Measurements from ENCODE around the gene SEPTIN10.
"Not testable (repeated sequence)": the region's sequence is repeated elsewhere in the genome, so short reads cannot be mapped to it uniquely, and the experiment has no call there.

The SEPTIN10 gene

DNA sequence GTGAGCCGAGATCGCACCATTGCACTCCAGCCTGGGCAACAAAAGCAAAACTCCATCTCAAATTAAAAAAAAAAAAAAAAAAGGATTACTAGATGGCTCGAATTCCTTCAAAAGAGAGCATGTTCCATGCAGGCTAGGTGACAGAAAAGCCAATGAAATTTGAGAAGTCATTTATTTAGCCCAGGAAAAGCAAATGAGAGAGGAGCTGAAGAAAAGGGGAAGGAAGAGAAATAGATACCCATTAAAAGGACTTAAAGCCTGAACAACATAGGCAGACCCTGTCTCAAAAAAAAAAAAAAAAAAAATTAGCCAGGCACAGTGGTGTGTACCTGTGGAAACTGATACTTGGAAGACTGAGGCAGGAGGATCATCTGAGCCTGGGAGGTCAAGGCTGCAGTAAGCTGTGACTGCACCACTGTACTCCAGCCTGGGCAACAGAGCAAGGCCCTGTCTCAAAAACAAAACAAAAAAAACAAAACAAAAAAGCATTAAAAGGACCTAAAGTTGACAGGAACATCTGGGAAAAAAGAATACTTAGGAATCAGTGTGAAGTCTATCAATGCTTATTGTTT, 11.1 kb downstream of the SEPTIN10 start:
- DNase-seq (ENCODE audit: low spot score): no peak

DNA sequence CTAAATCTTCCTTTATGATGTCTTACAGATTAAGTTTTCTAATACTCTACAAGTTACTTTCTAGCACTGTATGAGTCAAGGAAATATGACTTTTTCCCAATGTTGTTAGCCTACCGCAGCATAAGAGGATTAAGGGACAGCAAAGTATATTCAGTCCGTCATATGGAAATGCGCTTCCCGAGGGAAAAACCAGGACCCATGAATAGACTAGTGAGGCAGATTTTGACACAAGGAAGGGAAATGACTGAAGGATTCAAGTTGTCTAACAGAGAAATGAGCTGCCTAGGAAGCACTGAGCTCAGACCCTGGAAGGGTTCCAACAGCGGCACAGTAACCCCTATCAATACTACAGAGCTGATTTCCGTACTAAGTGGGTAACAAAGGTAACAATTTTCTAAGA, 12.0 kb downstream of the SEPTIN10 start:
- peak; percentile 40 for DNase-seq (ENCODE audit: low spot score)

- no peak for DNase-seq (ENCODE audit: low spot score)
Observed at GRCh38 chr2:109597283-109597682, 16.5 kb downstream of the SEPTIN10 start.

- DNase-seq (ENCODE audit: low spot score): no peak
Observed at GRCh38 chr2:109595644-109596043, 18.1 kb downstream of the SEPTIN10 start.

- DNase-seq (ENCODE audit: low spot score): peak; percentile 80
Observed at GRCh38 chr2:109594246-109594885, 19.4 kb downstream of the SEPTIN10 start.

- no peak for DNase-seq (ENCODE audit: low spot score)
Observed at GRCh38 chr2:109592905-109593304, 20.9 kb downstream of the SEPTIN10 start.

- DNase-seq (ENCODE audit: low spot score): no peak
Observed at GRCh38 chr2:109591206-109591605, 22.6 kb downstream of the SEPTIN10 start.

DNA sequence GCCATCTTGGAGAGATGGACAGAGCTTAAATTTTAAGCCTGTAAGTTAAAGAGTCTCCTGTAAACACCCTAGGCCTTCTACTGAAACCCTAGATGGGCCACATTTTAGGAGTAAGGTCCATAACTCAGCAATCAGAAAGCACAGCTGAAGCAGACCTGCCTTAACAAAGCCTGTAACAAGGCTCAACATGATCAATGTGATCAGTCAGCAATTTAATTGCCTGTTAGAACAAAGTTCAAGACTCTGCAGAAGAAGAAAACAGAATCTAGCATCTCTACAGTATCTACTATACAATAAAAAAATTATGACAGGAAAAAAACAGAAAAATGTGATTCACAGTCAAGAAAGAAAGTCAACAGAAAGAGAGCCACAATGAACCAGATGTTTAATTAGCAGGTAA, 27.1 kb downstream of the SEPTIN10 start:
- DNase-seq (ENCODE audit: low spot score): no peak

- no peak for DNase-seq (ENCODE audit: low spot score)
Observed at GRCh38 chr2:109582928-109583895, 30.6 kb downstream of the SEPTIN10 start.

DNA sequence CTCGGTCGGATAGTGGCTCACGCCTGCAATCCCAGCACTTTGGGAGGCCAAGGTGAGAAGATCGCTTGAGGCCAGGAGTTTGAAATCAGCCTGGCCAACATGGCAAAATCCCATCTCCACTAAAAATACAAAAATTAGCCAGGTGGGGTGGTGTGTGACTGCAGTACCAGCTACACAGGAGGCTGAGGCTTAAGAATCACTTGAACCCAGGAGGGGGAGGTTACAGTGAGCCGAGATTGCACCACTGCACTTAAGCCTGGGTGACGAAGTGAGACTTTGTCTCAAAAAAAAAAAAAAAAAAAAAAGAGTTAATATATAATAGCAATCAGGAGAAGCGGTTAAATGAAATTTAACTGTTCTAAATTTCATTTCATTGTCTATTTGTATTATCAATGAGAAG, 36.1 kb downstream of the SEPTIN10 start:
- DNase-seq (ENCODE audit: low spot score): not testable (repeated sequence)

DNA sequence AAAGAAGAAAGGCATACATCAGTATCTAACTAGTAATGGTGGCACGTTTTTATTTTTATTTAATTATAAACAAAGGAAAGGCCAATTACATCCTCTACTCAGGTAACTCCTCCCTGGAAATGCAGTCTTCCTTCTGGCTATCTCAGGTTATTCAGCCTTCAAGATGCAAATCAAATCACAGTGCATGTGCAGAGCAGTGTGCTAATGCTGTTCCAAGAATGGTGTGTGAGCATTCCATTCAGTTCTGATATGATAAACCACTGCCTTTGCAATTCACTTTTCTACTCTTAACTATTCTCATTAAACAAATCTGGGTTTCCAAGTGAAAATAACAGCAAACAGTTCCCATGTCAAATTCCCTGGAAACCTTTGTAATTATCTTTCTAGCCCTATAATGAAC, 38.4 kb downstream of the SEPTIN10 start:
- no peak for DNase-seq (ENCODE audit: low spot score)

DNA sequence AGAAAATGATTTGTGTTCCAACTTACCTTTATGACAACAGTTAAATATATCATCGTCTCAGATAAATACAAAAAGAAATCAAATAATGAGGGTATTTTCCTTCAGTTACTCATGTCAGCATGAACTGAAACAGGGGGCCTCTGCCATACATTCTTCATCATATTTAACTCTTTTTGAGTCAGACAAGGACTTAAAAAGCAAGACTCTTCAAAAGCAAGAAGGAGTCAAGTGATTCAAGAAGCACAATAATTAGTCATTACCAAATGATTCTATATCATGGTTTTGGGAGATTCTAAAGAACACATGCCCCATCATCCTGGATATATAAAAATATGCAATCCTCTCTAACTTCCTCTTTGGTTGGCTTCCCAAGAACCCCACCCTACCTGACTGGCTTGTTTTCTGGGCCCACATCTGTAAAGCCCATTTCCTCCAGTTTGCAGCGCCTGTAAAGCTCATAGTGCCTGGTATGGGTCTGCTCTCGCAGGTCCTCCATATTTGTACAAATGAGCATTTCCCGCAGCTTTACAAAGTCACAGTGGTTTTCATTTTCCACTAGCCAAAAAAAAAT, 49.7 kb downstream of the SEPTIN10 start:
- DNase-seq (ENCODE audit: low spot score): no peak

- no peak for DNase-seq (ENCODE audit: low spot score)
Observed at GRCh38 chr2:109563288-109563687, 50.5 kb downstream of the SEPTIN10 start.

DNA sequence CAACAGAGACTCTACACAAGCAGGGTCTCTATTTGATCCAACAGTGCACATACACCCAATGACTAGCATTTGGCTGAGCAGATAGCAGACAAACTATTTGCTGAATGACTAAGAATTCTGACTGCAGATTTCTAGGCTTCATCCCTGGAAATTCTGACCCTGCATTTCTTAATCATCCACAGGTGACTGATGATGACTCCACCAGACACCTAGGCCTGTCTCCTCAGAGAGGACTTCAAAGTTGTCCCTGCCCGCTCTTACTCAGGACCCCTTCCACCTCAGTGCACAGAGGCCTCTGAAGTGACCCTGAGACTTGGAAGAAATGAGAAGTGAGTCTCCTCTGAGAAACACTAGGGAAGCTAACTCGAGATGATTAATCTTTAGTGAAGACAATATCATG, 51.3 kb downstream of the SEPTIN10 start:
- DNase-seq (ENCODE audit: low spot score): no peak

DNA sequence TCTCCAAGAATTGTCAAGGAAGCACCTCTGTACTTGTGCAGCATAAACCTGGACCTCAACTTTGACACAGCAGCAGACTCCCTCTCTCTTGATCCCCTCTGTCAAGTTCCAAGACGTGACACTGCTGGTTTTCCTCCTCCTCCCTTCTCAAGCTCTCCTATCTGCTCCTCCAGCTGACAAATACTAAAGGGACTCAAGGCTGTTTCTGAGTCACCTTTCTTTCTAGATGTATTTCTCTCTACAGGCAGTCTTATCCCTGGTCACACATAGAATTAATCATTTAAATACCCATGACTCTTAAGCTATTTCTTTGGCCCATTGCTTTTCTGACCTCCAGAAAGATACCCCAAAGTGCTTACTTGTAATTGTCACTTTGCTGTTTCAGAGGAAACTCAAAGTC, 53.5 kb downstream of the SEPTIN10 start:
- no peak for DNase-seq (ENCODE audit: low spot score)

DNA sequence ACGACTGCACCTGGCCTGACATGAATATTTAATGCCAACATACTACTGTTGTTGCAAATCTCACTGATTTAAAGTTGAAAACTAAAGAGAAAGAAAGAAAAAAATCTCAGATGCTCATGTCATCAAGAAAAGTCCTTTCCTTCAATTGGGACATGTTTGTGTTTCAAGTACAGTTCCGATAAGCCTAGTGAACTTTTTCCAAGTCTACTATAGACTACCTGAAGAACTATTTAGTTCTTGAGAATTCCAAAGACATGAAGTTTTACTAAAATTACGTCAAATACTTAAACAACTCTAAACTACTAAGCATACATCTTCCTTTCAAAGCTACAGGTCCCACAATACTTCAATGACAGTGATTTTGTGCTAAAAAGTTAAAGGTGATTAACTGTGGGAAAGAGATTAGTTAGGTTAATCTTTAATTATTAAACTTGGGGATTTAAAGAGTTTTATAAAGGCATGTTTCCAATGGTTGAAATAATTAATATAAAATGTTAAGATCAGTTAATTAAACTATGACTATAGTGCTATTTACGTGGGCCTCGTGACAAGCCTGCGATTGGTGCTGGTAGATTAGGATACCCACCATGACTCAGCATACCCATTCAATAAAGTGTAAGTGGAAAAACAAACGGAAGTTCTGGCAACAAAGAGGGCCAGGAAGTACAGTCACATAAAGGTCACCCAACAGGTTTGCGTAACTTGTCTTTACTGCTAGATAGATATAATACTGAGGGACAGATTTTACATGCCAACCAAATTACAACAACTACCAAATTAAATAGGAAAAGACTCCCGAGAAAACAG, 55.5 kb downstream of the SEPTIN10 start:
- no peak for DNase-seq (ENCODE audit: low spot score)

GRCh38 chr2:109557309-109557708, 56.5 kb downstream of the SEPTIN10 start:
- DNase-seq (ENCODE audit: low spot score): no peak

DNA sequence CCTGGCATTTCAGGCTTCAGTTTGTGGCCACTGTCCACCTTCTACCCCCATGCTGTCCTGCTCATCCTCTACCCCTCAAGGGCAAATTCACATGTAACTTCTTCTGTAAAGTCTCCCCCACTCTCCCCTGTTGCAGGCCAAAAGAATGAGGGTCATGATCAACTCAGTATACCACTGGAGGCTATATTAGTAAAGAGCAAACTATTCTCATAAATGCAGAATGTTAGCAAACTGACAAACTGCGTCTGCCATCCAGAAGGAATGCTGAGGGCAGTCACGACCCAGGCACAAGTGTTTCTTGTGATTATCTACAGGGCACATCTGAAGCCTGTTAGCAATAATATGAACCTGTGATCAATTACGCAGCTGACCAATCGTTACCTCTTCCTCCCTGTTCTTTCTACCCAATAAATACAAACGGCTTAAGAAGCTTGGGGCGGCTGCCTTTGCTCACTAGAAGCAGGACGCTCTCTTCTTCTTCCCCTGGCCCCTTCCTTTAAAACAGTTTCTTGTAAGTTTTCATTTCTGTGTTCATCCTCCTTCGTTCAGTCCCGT, 58.3 kb downstream of the SEPTIN10 start:
- DNase-seq (ENCODE audit: low spot score): no peak

- no peak for DNase-seq (ENCODE audit: low spot score)
Observed at GRCh38 chr2:109554758-109555157, 59.0 kb downstream of the SEPTIN10 start.

DNA sequence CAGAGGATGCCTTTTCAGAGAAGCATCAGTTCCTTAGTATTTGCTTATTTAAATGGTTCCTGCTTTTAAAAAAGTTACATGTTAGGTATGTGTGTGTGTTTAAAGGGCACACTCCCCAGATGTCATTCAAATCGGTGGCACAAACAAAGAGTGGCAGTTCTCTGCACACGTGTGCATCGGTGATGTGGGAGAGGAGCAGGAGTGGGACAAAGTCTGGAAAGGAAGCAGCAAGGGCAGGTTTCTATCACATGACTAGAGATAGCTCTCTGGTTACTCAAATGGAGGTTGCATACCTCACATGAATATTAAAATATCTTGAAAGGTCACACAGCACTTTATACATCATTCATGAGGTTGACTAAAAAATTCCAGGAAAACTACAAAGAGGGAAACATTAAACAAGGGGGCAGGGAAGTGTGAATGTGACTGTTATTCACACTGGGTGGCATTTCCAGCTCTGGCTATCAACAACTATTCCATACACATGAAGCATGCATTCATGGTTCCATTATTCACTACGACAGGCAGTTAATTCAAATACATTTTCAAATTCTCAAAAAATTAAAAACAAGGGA, 64.7 kb downstream of the SEPTIN10 start:
- DNase-seq (ENCODE audit: low spot score): no peak

GRCh38 chr2:109547280-109547679, 66.5 kb downstream of the SEPTIN10 start:
- DNase-seq (ENCODE audit: low spot score): no peak

All from pons (tissue), 1 donor.